BJ (cell line): ENCODE data around the gene PGBD5. TPM values are rescaled to one million over a fixed set of nuclear protein-coding genes. Genes with fewer than 3 reads are reported as not detected.
"Not testable (repeated sequence)": the region's sequence is repeated elsewhere in the genome, so short reads cannot be mapped to it uniquely, and the experiment has no call there.

Experiments
- CTCF ChIA-PET: fragments of 350-600 bp; formaldehyde crosslinking; extraction: SDS; loops from one replicate; lab custom pipeline; 2021; ENCODE audit warnings: antibody characterized with exemption, inconsistent platforms; lab: Yijun Ruan, JAX
- POLR2A ChIA-PET: fragments of 300-600 bp; sonication (Branson Sonifier 250); formaldehyde crosslinking; extraction: SDS; loops from one replicate; lab custom pipeline; 2021; ENCODE audit warnings: antibody characterized with exemption; lab: Charles Lee
- DNase-seq: peaks from one replicate; pipeline ENCODE4 v3.0.0-alpha.2; 2011; ENCODE audit warnings: low read depth
- H3K27me3 ChIP-seq: 2 replicates; pipeline ENCODE4 v1.6.0; 2011; ENCODE audit warnings: low read length; ENCODE audit not compliant: control insufficient read depth, insufficient read depth
- H3K36me3 ChIP-seq: 2 replicates; pipeline ENCODE4 v1.5.1; 2011; ENCODE audit warnings: low read length; ENCODE audit not compliant: control insufficient read depth, insufficient read depth
- H3K4me3 ChIP-seq: 2 replicates; pipeline ENCODE4 v1.5.1; 2011; ENCODE audit warnings: low read depth, mild to moderate bottlenecking, control low read depth, low read length
- CTCF ChIP-seq: IDR thresholded peaks from 2 replicates; pipeline ENCODE4 v1.5.1; 2011; ENCODE audit warnings: low read depth, mild to moderate bottlenecking, control low read depth, inconsistent platforms, low read length, moderate library complexity; ENCODE audit not compliant: insufficient read depth
- polyA plus RNA-seq: library from polyadenylated mRNA; depleted of rRNA; stranded (reverse); fragments of >200 nt; gene quantifications from 2 replicates; pipeline ENCODE4 v1.2.3, GENCODE V29; 2011

Gene PGBD5
- polyA plus RNA-seq, 1 experiment = 0.07 TPM

- Histone ChIP-seq H3K36me3 (no peaks in the 10 kb centered on the region), H3K27me3 (no peaks in the 10 kb centered on the region), H3K4me3 (no peak overlapping the region)
- CTCF ChIA-PET = no interaction called here
- TF ChIP-seq CTCF = no peak
- DNase-seq = no peak
- POLR2A ChIA-PET = no interaction called here
Observed at GRCh38 chr1:230414694-230415093, 11.4 kb downstream of the PGBD5 start.

GRCh38 chr1:230414102-230414501 lies 12.0 kb downstream of the PGBD5 start:
- H3K4me3 ChIP-seq = no peak overlapping the region
- no peaks in the 10 kb centered on the region for H3K36me3 ChIP-seq
- POLR2A ChIA-PET = no interaction called here
- no peak for DNase-seq
- no peak for TF ChIP-seq CTCF
- no peaks in the 10 kb centered on the region for H3K27me3 ChIP-seq
- CTCF ChIA-PET = no interaction called here

- H3K4me3 ChIP-seq = no peak overlapping the region
- CTCF ChIA-PET = no interaction called here
- TF ChIP-seq CTCF = no peak
- POLR2A ChIA-PET = no interaction called here
- no peaks in the 10 kb centered on the region for H3K36me3 ChIP-seq
- no peaks in the 10 kb centered on the region for H3K27me3 ChIP-seq
- no peak for DNase-seq
Observed at GRCh38 chr1:230413061-230413460, 13.1 kb downstream of the PGBD5 start.

GRCh38 chr1:230408971-230409370 lies 17.2 kb downstream of the PGBD5 start:
- Histone ChIP-seq H3K27me3 (no peaks in the 10 kb centered on the region), H3K36me3 (no peaks in the 10 kb centered on the region), H3K4me3 (no peak overlapping the region)
- CTCF ChIA-PET = interaction anchor here (1.9 kb wide), 1 partner anchor 11 kb away, joined by 7 read pairs; no protein-coding TSS in a partner anchor
- no peak for DNase-seq
- TF ChIP-seq CTCF = no peak
- POLR2A ChIA-PET = no interaction called here

GRCh38 chr1:230407351-230407750 lies 18.8 kb downstream of the PGBD5 start:
- no peak for DNase-seq
- no peaks in the 10 kb centered on the region for H3K36me3 ChIP-seq
- POLR2A ChIA-PET = no interaction called here
- no peaks in the 10 kb centered on the region for H3K27me3 ChIP-seq
- CTCF ChIA-PET = no interaction called here
- no peak for TF ChIP-seq CTCF
- no peak overlapping the region for H3K4me3 ChIP-seq

GRCh38 chr1:230406727-230407126 lies 19.4 kb downstream of the PGBD5 start:
- CTCF ChIA-PET = interaction anchor here (1.2 kb wide), 1 partner anchor 12 kb away, joined by 3 read pairs; no protein-coding TSS in a partner anchor
- H3K36me3 ChIP-seq, H3K4me3 ChIP-seq, DNase-seq, POLR2A ChIA-PET, H3K27me3 ChIP-seq: not testable (repeated sequence)
